Mesenchymal stem cell (in vitro differentiated cells and primary cell): ENCODE measurements around the gene ST8SIA2.
A peak's percentile ranks its signal among the peaks of the same experiment; 100 is the strongest.
"Not testable (repeated sequence)": the region's sequence is repeated elsewhere in the genome, so short reads cannot be mapped to it uniquely, and the experiment has no call there.

Source experiments
- DNase-seq: peaks from one replicate; pipeline ENCODE4 v3.0.0-alpha.2; 2013
- H2AFZ ChIP-seq: one replicate; pipeline ENCODE4 v1.6.1; 2013; ENCODE audit warnings: low read depth, mild to moderate bottlenecking, control low read depth, inconsistent platforms, low read length, moderate library complexity
- H2AK5ac ChIP-seq: 2 replicates; pipeline ENCODE4 v1.6.1; 2013; ENCODE audit warnings: low read length, moderate library complexity, mild to moderate bottlenecking, inconsistent platforms; ENCODE audit not compliant: severe bottlenecking
- H2BK120ac ChIP-seq: one replicate; pipeline ENCODE4 v1.6.1; 2013; ENCODE audit warnings: low read depth, mild to moderate bottlenecking, inconsistent platforms, low read length, moderate library complexity
- H2BK12ac ChIP-seq, 2 experiments: one replicate each; pipeline ENCODE4 v1.6.1; 2013; ENCODE audit warnings: inconsistent platforms in 2 of 2, low read length in 2 of 2, mild to moderate bottlenecking in 2 of 2, moderate library complexity in 2 of 2, control low read depth in 1 of 2
- H2BK15ac ChIP-seq: one replicate; pipeline ENCODE4 v1.6.1; 2013; ENCODE audit warnings: mild to moderate bottlenecking, low read depth, inconsistent platforms; ENCODE audit not compliant: poor library complexity, severe bottlenecking
- H2BK5ac ChIP-seq: 2 replicates; pipeline ENCODE4 v1.6.1; 2013; ENCODE audit warnings: low read depth, mild to moderate bottlenecking, low read length, control low read depth, inconsistent platforms; ENCODE audit not compliant: poor library complexity, severe bottlenecking
- H3K14ac ChIP-seq, 2 experiments: one replicate each; pipeline ENCODE4 v1.6.1; 2013; ENCODE audit warnings: inconsistent platforms in 2 of 2, low read length in 2 of 2, control low read depth in 1 of 2, mild to moderate bottlenecking in 1 of 2, moderate library complexity in 1 of 2
- H3K18ac ChIP-seq, 2 experiments: one replicate each; pipeline ENCODE4 v1.6.1; 2013; ENCODE audit warnings: inconsistent platforms in 2 of 2, low read length in 2 of 2, control low read depth in 1 of 2, low read depth in 1 of 2, mild to moderate bottlenecking in 1 of 2
- H3K23ac ChIP-seq, 2 experiments: one replicate each; pipeline ENCODE4 v1.6.1; 2013; ENCODE audit warnings: inconsistent platforms in 2 of 2, low read length in 2 of 2, mild to moderate bottlenecking in 2 of 2, moderate library complexity in 2 of 2, control low read depth in 1 of 2
- H3K27ac ChIP-seq: 2 replicates; pipeline ENCODE4 v1.5.1; 2013; ENCODE audit warnings: mild to moderate bottlenecking, moderate library complexity, low read length, control low read depth, inconsistent platforms; ENCODE audit not compliant: poor library complexity, severe bottlenecking
- H3K27me3 ChIP-seq, 2 experiments: 2 replicates each; pipeline versions ENCODE4 v1.6.1 to v1.7.0; 2013; ENCODE audit warnings: low read length in 2 of 2, mild to moderate bottlenecking in 2 of 2, moderate library complexity in 2 of 2, control low read depth in 1 of 2, inconsistent platforms in 1 of 2; ENCODE audit not compliant: control insufficient read depth in 1 of 2, insufficient read depth in 1 of 2
- H3K36me3 ChIP-seq, 2 experiments: 2 replicates each; pipeline versions ENCODE4 v1.6.1 to v1.7.0; 2013; ENCODE audit warnings: low read length in 2 of 2, control low read depth in 1 of 2, inconsistent platforms in 1 of 2, low read depth in 1 of 2, mild to moderate bottlenecking in 1 of 2; ENCODE audit not compliant: insufficient read depth in 2 of 2, control insufficient read depth in 1 of 2
- H3K4ac ChIP-seq, 2 experiments: one replicate each; pipeline ENCODE4 v1.6.1; 2013; ENCODE audit warnings: inconsistent platforms in 2 of 2, low read length in 2 of 2, mild to moderate bottlenecking in 2 of 2, moderate library complexity in 2 of 2, control low read depth in 1 of 2, low read depth in 1 of 2
- H3K4me1 ChIP-seq: 2 replicates; pipeline ENCODE4 v1.6.1; 2013; ENCODE audit warnings: low read depth, low read length, control low read depth; ENCODE audit not compliant: control insufficient read depth, insufficient read depth
- H3K4me2 ChIP-seq: 2 replicates; pipeline ENCODE4 v1.6.1; 2013; ENCODE audit warnings: low read length, mild to moderate bottlenecking, inconsistent platforms; ENCODE audit not compliant: poor library complexity, severe bottlenecking
- H3K4me3 ChIP-seq, 2 experiments: 2 replicates each; pipeline versions ENCODE4 v1.5.1 to v1.7.0; 2013; ENCODE audit warnings: low read length in 2 of 2, mild to moderate bottlenecking in 2 of 2, control low read depth in 1 of 2, low read depth in 1 of 2; ENCODE audit not compliant: insufficient read depth in 1 of 2
- H3K79me1 ChIP-seq: replicated peaks from 2 replicates; pipeline ENCODE4 v1.6.1; 2013; ENCODE audit warnings: mild to moderate bottlenecking, control low read depth, low read length, inconsistent platforms; ENCODE audit not compliant: poor library complexity, severe bottlenecking
- H3K9ac ChIP-seq: 2 replicates; pipeline ENCODE4 v1.7.0; 2013; ENCODE audit warnings: mild to moderate bottlenecking, low read length, moderate library complexity
- H3K9me3 ChIP-seq: 2 replicates; pipeline ENCODE4 v1.7.0; 2013; ENCODE audit warnings: mild to moderate bottlenecking, low read length; ENCODE audit not compliant: control insufficient read depth
- H4K8ac ChIP-seq: one replicate; pipeline ENCODE4 v1.6.1; 2013; ENCODE audit warnings: inconsistent platforms, mild to moderate bottlenecking, low read length, moderate library complexity
- H4K91ac ChIP-seq: one replicate; pipeline ENCODE4 v1.6.1; 2013; ENCODE audit warnings: mild to moderate bottlenecking, low read length, inconsistent platforms
- WGBS: methylation state at CpG from one replicate; pipeline ENCODE4 v1.1.7; 2013; ENCODE audit warnings: mixed read lengths; 5-methylcytosine and 5-hydroxymethylcytosine counted together

The ST8SIA2 gene

DNA sequence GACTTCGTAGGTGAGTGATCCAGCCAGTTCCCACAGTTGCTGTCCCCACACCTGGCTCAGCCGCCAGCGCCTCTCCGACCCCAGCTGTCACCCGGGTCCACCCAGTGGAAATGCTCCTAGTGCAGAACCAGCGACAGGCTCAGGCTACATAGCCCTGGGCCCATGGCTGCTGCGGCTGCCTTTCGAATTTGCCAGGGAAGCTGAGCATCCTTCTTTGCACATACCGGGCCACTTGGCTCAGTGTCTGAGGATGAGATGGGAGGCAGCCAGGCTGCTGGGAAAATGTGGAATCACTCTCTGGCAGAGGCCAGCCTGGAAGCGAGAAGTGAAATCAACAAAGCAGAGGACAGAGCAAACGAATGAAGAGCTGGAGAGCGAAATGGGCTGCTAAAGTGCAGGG, 80.1 kb downstream of the ST8SIA2 start:
- Histone ChIP-seq H3K9me3 (no peaks in the 10 kb centered on the region), H3K27me3 (peaks cover 0 to 51% of the 10 kb centered on the region in 2 experiments), H3K4me2 (no peak overlapping the region), H2BK120ac (no peak overlapping the region), H3K18ac (no peak overlapping the region), H3K14ac (peak overlapping the region in 1 of 2 experiments; percentile 26), H3K9ac (no peak overlapping the region), H2BK5ac (no peak overlapping the region), H4K8ac (no peak overlapping the region), H3K23ac (no peak overlapping the region), H2AK5ac (no peak overlapping the region), H3K79me1 (no peaks in the 10 kb centered on the region), H3K27ac (no peak overlapping the region), H2BK15ac (no peak overlapping the region), H3K4me1 (no peaks in the 10 kb centered on the region), H2AFZ (no peak overlapping the region), H3K4ac (no peak overlapping the region), H2BK12ac (no peak overlapping the region), H3K4me3 (no peak overlapping the region), H4K91ac (no peak overlapping the region), H3K36me3 (no peaks in the 10 kb centered on the region)
- no peak for DNase-seq
- WGBS = 82% methylated on average over 12 of the region's 12 CpGs

- H3K23ac ChIP-seq, DNase-seq, H3K27ac ChIP-seq, H3K4me1 ChIP-seq, H3K36me3 ChIP-seq, H2BK5ac ChIP-seq, H2BK12ac ChIP-seq, H2AFZ ChIP-seq, H2AK5ac ChIP-seq, H3K9ac ChIP-seq, H3K4me3 ChIP-seq, H3K79me1 ChIP-seq, H3K4me2 ChIP-seq, H2BK15ac ChIP-seq, H2BK120ac ChIP-seq, H3K9me3 ChIP-seq, H4K91ac ChIP-seq, H4K8ac ChIP-seq, H3K4ac ChIP-seq, H3K18ac ChIP-seq, H3K14ac ChIP-seq: not testable (repeated sequence)
- WGBS = 65% methylated on average over 2 of the region's 2 CpGs
- H3K27me3 ChIP-seq = peaks cover 0 to 30% of the 10 kb centered on the region in 2 experiments
Observed at GRCh38 chr15:92479730-92480129, 86.0 kb downstream of the ST8SIA2 start.

DNA sequence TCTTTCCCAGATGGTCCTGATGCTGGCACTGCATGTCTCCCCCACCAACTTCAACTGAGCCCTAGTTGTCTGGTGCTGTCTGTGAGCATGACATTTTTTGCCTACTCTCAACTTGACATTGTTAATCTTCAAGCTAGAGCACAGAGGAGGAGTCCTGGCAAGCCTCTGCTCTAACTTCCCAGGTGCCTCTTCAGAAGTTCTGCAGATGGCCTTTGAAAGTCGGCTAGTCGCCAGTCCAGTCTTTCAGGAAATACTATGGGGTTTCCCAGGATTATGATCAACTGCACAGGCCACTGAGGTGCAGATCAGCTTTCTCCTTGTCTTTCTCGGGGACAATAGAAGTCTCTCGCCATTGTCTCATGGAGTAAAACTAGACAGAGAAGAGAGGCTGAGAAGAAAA, 86.7 kb downstream of the ST8SIA2 start:
- Histone ChIP-seq H4K8ac (no peak overlapping the region), H3K4me3 (no peak overlapping the region), H2BK15ac (no peak overlapping the region), H3K27ac (no peak overlapping the region), H3K18ac (no peak overlapping the region), H3K36me3 (no peaks in the 10 kb centered on the region), H3K9ac (no peak overlapping the region), H4K91ac (no peak overlapping the region), H2BK120ac (no peak overlapping the region), H3K4me2 (no peak overlapping the region), H2AK5ac (no peak overlapping the region), H2BK12ac (no peak overlapping the region), H3K14ac (no peak overlapping the region), H3K4ac (no peak overlapping the region), H3K9me3 (no peaks in the 10 kb centered on the region), H2AFZ (no peak overlapping the region), H3K79me1 (no peaks in the 10 kb centered on the region), H3K27me3 (peaks cover 0 to 29% of the 10 kb centered on the region in 2 experiments), H3K23ac (no peak overlapping the region), H3K4me1 (no peaks in the 10 kb centered on the region), H2BK5ac (no peak overlapping the region)
- WGBS = 92% methylated on average over 4 of the region's 4 CpGs
- DNase-seq = no peak

GRCh38 chr15:92485441-92485840, 91.8 kb downstream of the ST8SIA2 start:
- no peak overlapping the region for H3K4ac ChIP-seq
- H2BK12ac ChIP-seq = no peak overlapping the region
- H3K79me1 ChIP-seq = no peaks in the 10 kb centered on the region
- WGBS = 53% methylated on average over 1 of the region's 1 CpG
- H3K23ac ChIP-seq = no peak overlapping the region
- DNase-seq = no peak
- no peak overlapping the region for H3K4me2 ChIP-seq
- no peak overlapping the region for H4K8ac ChIP-seq
- H3K27ac ChIP-seq = no peak overlapping the region
- peaks cover 0 to 5% of the 10 kb centered on the region in 2 experiments for H3K27me3 ChIP-seq
- H3K14ac ChIP-seq = no peak overlapping the region
- no peak overlapping the region for H2BK120ac ChIP-seq
- H3K9me3 ChIP-seq = peaks cover 5% of the 10 kb centered on the region
- no peak overlapping the region for H3K4me3 ChIP-seq
- H4K91ac ChIP-seq = no peak overlapping the region
- no peak overlapping the region for H3K9ac ChIP-seq
- H3K18ac ChIP-seq = no peak overlapping the region
- H2AFZ ChIP-seq = no peak overlapping the region
- H2BK15ac ChIP-seq = no peak overlapping the region
- H2BK5ac ChIP-seq = no peak overlapping the region
- H3K4me1 ChIP-seq = no peaks in the 10 kb centered on the region
- H3K36me3 ChIP-seq = no peaks in the 10 kb centered on the region
- no peak overlapping the region for H2AK5ac ChIP-seq
